PFSK-1 (cell line): Measurements from ENCODE around the gene DAPK1.

Experiments
- POLR2AphosphoS5 ChIP-seq: IDR thresholded peaks from 2 replicates; pipeline ENCODE4 v1.6.1; 2012; ENCODE audit warnings: low read depth, mild to moderate bottlenecking, control low read depth, low read length, moderate library complexity
- REST ChIP-seq, 2 experiments: IDR thresholded peaks; 2 replicates each; pipeline versions ENCODE4 v1.6.1 to v1.8.0; 2011 to 2012; ENCODE audit warnings: low read depth in 2 of 2, low read length in 2 of 2, control low read depth in 1 of 2, inconsistent platforms in 1 of 2, mild to moderate bottlenecking in 1 of 2, moderate library complexity in 1 of 2; ENCODE audit not compliant: insufficient read depth in 1 of 2
- SIN3A ChIP-seq: IDR thresholded peaks from 2 replicates; pipeline ENCODE4 v1.6.1; 2012; ENCODE audit warnings: mild to moderate bottlenecking, low read length, moderate library complexity, borderline replicate concordance; ENCODE audit not compliant: insufficient read depth

DNA sequence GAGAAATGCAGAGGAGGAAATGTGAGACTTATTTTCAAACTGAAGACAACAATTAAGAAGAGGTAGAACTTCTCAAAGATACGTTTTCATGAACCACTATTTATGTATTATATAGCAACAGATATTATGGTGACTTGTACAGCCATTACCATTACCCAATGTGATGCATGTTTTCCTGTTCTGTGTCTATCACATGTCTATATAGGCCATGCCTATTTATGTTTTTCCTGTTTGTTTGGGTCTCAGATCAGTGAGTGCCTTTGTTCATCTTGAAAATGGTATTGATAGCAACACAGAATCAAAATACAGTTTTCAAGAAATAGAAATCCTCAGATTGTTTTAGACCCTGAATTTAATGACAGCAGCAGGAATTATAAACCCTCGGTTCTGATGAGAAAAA, 44.0 kb downstream of the DAPK1 start:
- TF ChIP-seq REST (IDR thresholded peaks at IDR 0.05; ENCODE audit: insufficient read depth in 1 of 2, low read depth in 2 of 2, low read length in 2 of 2), result no peak
- TF ChIP-seq SIN3A, result no peak
- TF ChIP-seq POLR2AphosphoS5, result no peak
